Tongue (tissue), 2 donors: Measurements from ENCODE around the gene FBN3. TPM values are rescaled to one million over a fixed set of nuclear protein-coding genes. Genes with fewer than 3 reads are reported as not detected.
"Not testable (repeated sequence)": the region's sequence is repeated elsewhere in the genome, so short reads cannot be mapped to it uniquely, and the experiment has no call there.

Experiments
- DNase-seq: peaks from one replicate; pipeline ENCODE4 v3.0.0-alpha.2; 2015
- total RNA-seq: library from RNA; depleted of rRNA; stranded (reverse); fragments of >200 nt; gene quantifications from one replicate; pipeline ENCODE4 v1.2.3, GENCODE V29; 2014

The FBN3 gene
- total RNA-seq, 1 donor from 2014 or later = 13.3 TPM

DNA sequence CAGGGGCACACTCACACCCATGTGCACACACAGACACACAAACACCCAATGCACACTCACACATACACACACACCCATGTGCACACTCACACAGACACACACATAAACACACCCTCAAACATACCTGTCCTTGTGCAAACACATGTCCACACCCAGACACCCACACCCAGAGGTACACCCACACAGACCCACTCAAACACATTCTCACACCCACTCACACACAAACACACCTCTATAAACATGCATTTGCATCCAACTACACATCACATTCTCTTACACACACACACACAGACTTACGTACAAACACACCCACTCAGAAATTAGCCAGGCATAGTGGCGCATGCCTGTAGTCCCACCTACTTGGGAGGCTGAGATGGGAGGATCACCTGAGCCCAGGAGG, 31.4 kb downstream of the FBN3 start:
- no peak for DNase-seq

DNA sequence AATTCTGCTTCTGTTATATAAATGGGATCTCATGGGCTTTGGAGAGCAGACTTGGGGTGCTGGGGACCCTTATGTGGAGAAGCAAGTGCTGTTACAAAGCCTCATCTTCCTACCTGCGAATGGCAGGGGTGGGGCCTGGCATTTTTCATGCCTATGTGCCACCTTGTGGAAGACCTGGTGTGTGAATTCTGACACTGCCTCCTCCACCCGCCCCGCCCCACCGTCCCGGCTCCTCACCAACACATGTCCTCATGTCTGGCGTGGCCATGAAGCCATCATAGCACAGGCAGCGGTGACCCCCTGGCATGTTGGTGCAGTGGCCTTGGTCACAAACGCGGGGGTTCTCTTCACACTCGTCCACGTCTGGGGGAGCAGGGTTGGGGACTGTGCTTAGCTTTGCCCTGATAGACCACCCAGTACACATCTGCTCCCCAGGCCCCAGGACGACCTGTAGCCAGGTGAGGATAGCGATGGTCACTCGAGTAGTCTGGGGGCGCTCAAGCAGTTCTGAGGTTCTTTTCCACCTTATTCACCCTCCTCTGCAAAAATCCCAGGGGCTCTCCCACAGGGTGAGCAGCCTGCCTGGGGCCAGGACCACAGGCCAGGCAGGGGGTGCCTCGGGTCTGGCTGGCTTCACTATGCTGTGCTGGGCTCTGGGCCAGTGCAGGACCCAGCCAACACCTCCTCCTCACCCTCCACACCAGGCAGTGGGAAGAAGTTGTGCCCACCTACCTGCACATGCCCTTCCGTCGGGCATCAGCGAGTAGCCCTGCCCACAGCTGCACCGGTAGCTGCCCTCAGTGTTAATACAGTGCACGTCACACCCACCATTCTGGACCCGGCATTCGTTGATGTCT, 32.7 kb downstream of the FBN3 start:
- DNase-seq = no peak

DNA sequence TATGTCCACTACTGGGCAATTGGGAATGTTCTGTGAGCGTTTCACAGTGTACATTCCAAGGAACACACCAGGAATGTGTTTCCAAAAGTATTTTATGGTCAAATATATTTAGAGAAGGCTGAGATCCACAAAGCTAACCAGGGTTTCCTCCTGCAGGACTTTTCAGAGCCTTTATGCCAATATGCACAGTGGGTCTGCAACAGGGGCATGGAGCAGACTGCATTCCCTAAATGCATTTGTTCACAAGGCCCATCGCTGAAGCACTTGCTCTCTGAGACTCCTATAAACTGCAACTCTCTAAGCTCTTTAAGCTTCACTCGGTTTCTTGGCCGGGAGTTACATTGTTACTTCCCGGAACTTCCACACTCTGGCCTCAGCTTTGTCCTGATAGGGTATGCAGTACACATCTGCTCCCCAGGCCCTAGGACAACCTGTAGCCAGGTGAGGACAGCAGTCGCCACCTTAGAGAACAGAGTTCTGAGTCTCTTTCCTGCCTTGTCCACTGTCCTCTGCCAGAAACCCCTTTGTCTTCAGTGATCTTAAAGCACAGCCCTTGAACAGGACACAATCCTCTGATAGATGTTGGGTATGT, 33.5 kb downstream of the FBN3 start:
- no peak for DNase-seq

DNA sequence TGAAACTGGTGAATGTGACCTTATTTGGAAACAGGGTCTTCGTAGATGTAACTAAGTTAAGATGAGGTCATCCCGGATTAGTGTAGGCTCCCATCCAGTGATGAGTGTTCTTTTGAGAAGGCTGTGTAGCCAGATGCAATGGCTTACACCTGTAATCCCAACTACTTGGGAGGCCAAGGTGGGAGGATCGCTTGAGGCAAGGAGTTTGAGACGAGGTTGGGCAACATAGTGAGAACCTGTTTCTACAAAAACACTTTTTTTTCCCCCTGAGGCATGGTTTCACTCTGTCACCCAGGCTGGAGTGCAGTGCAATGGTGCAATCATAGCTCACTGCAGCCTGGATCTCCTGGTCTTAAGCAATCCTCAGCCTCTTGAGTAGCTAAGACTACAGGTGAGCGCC, 36.4 kb downstream of the FBN3 start:
- DNase-seq = peak; percentile 3

DNA sequence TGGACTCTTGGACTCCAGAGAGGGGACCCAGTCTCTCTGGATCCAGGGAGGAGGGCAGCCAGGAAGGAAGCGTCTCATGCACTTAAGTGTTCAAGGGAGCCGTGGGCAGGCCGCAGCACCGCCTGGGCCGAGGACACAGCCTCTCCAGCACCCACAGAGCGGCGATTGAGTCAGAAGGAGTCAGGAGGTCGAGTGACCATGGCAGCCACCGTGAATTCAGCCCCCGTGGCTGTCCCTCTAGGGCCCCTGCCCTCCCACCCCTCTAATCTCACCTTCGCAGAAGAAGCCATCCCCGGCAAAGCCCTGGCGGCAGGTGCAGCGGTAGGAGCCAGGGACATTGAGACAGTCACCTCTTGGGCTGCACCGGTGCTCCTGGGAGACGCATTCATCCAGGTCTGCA, 38.0 kb downstream of the FBN3 start:
- DNase-seq = no peak

DNA sequence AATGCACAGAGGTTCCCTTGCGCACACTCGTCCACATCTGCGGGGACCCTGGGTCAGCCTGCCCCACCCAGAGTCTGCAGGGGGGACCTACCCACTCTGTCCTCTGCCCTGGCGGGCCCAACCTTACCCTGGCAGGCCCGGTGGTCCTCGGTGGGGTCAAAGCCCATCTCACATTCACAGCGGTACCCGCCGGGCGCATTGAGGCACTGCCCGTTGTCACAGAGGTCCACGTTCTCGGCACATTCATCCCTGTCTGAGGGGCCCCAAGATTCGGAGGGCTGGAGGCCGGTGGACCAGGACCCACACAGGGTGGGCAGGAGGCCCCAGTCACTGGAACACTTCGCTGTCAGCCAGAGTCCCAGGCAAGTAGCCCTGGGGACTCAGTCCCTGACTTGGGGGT, 38.5 kb downstream of the FBN3 start:
- DNase-seq = no peak

DNA sequence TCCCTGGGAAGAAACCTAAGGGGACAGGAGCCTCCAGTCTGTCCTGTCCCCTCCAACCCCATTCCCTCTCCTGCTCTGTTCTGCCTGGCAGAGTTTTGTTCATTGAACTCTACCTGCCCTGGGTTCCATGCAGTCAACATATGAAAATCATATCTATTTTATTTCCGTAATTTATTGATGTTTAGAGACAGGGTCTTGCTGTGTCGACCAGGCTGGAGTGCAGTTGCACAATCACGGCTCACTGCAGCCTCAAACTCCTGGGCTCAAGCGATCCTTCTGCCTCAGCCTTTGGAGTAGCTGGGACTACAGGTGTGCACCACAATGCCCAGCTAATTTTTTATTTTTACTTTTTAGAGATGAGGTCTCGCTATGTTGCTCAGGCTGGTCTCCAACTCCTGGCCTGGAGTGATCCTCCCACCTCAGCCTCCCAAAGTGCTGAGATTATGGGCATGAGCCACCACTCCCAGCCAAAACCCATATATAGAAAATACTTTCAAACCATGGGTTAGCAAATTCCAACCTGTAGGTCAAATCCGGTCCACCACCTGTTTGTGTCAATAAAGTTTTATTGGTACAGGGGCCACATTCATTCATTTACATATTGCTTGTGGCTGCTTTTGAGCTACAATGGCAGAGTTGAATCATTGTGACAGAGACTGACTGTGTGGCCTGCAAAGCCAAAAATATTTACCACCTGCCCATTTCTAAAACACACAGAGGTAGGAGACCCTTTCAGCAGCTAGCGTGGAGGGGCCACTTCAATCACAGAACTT, 39.3 kb downstream of the FBN3 start:
- DNase-seq = no peak

DNA sequence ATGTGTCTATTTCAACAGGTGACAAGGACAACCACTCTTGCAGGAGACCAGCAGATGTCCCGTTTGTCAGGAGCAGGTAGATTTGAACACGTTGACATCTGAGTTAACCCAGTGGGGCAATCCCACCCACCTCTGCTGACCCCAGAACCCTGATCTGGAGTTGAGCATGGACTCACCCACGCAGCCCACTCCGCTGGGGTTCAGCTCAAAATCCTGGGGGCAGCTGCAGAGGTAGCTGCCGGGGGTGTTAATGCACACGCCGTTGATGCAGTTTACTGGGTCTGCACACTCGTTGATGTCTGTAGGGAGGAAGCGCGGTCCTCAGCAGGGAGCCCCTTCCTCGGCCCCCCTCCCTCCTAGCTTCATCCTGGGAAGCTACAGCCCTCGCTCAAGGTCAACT, 39.9 kb downstream of the FBN3 start:
- no peak for DNase-seq

DNA sequence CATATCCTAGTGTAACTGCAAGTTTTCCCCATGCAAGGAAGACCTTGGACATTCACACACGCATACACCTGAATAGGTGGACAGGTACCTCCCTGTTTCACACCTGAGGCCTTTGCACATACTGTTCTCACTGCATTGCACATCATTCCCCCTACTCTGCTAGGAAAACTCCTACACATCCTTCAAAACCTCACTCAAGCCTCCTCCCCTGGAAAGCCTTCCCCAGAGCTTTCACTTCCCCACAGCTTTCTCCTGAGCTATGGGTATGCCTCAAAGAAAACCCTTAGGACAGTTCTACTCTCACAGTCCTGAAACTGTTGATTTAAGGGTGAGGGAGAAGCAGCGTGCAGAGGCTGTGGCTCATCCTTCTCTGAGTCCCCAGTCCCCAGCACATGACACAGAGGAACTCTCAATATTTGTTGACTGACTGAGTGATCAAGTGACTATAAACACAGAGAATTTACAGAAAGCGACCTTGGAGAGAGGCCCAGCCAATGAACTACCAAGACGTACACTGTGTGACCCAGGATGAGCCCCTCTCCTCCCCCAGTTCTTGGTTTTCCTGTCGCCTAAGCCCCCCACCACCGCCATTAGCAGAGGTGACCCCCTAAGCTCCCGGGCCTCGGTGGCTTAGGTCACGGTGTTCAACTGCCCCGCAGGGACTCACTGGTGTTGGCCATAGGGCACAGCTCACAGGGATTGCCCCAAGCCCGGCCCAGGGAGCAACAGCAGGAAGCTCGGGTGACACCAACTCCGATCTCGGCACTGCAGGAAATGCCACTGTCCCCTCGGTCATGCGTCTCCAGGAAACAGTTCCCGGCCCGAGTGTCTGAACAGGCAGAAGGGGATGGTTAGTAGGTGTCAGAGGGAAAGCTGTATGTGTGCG, 40.6 kb downstream of the FBN3 start:
- DNase-seq = no peak

DNA sequence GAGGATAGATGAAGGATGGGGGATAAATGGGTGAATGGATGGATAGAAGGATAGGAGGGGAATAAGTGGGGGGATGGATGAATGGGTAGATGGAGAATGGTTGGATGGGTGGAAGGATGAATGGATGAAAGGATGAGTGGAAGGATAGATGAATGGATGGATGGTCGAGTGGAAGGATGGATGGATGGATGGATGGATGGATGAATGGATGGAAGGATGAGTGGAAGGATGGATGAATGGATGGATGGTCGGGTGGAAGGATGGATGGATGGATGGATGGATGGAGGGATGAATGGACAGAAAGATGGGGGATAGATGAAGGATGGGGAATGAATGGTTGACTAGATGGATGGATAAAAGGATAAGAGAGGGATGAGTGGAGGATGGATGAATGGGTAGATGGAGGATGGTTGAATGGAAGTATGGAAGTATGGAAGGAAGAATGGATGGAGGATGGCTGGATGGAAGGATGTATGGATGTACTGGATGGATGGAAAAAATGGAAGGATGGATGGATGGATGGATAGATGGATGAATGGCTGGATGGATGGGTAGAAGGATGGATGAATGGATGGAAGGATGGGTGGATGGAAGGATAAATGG, 42.0 kb downstream of the FBN3 start:
- no peak for DNase-seq

DNA sequence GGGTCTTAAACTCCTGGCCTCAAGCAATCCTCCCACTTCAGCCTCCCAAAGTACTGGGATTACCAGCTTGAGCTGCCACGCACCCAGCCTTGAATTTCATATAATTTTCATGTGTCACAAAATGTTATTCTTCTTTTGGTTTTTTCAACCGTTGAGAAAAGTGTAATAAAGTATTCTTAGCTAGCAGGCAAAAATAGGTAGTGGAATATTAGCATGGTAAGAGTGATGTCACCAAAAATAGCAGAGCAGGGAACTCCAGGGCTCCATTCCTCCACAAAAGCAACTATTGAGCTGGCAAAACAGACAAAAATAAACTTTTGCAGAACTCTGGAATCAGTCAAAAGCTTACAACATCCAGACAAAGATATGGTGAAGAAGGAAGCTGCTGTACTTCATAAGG, 43.9 kb downstream of the FBN3 start:
- DNase-seq = no peak

DNA sequence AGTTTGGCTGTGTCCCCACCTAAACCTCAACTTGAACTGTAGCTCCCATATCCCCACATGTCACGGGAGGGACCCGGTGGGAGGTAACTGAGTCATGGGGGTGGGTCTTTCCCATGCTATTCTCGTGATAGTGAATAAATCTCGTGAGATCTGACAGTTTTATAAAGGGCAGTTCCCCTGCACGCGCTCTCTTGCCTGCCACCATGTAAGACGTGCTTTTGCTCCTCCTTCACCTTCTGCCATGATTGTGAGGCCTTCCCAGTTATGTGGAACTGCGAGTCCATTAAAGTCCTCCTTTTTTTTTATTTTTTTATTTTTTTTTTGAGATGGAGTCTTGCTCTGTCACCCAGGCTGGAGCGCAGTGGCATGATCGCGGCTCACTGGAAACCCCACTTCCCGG, 47.5 kb downstream of the FBN3 start:
- not testable (repeated sequence) for DNase-seq

DNA sequence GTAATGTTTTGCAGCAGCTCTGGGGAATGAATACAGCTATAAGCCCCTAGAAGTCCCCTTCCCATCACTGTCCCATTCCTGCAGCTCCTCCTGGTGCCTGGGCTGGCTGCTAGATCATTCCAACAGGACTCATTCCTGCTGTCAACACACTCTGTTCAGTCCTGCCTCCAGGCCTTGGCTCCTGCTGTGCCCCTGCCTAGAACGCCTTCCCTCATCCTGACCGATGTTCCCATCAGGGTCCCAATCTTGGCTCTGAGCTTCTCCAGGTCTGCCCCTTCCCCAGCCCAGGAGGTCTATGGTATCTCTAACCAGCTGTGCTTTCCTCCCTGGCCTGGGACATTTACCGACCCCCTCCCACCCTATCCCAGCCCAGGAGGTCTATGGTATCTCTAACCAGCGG, 48.1 kb downstream of the FBN3 start:
- no peak for DNase-seq

DNA sequence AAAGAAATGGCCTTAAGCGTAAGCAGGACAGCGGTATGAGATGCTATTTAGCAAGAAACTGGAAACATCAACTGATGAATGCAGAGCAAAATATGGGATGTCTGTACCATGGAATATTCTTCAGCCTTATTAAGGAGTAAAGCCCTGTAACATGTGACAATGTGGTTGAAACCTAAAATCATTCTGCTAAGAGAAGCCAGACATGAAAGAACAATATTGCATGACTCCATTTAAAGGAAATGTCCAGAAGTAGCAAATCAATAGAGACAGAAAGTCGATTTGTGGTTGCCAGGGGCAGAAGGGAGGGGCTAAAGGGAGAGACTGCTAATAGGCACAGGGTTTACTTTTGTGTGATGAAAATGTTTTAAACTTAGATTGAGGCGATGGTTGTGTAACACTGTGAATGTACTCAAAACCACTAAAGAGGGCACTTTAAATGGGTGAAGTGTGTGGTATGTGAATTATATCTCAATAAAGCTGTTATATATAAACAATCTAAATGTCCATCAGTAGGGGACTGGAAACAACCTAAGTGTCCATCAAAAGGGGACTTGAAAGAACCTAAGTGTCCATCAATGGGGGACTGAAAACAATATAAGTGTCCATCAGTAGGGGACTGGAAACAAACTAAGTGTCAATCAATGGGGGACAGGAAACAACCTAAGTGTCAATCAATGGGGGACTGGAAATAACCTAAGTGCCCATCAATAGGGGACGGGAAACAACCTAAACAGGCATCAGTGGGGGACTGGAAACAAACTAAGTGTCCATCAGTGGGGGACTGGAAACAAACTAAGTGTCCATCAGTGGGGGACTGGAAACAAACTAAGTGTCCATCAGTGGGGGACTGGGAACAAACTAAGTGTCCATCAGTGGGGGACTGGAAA, 51.5 kb downstream of the FBN3 start:
- no peak for DNase-seq

DNA sequence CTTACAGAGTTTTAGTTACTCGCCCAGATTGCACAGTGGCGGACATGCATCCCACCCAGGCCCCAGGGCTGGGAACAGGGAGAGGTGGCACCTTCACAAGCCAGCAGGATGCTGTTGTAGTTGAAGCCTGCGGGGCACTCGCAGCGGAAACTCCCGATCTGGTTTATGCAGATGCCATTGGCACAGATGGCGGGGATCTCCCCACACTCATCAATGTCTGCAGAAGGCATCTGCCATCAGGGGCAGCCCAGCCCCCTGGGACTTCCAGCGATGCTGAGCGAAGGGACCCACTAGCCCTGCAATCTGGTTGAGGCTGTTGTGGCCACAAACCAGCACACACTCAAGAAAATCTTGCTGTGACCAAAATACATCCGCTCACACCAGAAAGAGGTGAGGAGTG, 52.2 kb downstream of the FBN3 start:
- no peak for DNase-seq

DNA sequence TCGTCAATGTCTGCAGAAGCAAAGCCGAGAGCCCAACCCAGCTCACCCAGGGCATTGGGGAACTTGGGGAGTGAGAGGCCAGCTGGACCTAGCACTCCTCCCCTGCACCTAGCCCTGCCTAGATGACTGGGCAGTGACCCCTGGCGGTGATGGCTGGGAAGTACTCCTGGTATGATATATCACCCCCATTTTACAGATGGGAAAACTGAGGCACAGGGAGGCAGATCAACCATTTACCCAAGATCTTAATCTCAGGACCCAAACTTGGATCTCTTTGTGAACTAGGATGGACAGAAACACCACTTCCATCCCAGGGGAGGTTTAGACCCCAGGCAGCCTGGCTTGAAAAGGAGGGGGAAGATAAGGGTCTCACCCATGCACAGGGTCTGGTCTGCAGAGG, 53.3 kb downstream of the FBN3 start:
- no peak for DNase-seq

DNA sequence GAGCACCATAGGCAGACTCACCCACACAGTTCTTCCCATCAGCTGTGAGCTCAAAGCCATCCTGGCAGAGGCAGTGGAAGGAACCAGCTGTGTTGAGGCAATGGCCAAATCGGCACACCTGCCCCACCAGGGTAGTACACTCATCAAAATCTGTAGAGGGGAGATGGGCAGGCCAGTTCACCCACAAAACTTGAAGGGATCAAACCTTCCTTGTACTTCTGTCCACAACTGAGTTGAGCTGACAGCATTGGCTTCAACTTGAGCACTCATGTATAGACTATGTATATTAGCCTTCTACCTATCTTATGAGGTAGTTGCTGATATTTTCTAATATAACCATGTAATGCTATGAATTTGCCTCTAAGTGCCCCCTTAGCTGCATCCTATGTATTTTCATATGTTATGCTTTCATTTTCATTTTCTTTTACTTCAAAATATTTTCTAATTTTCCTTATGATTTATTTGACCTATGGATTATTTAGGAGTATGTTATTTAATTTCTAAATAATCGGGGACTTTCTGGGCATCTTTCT, 54.0 kb downstream of the FBN3 start:
- no peak for DNase-seq

DNA sequence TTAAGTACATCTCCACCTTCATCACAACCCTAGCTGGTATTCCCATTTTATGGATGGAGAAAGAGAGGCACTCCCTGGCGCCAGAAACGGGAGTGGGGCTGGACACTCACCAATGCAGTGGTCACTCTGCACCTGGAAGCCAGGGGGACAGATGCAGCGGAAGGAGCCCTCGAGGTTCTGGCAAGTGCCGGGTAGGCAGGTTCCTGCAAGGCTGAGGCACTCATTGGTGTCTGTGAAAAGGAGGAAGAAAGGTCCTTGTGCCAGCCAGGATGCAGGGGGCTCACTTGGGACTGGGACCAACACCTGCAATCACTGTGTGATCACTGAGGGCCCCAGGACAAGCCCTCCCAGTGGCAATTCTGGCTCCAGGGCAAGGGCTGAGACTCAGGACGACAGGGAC, 55.1 kb downstream of the FBN3 start:
- no peak for DNase-seq

DNA sequence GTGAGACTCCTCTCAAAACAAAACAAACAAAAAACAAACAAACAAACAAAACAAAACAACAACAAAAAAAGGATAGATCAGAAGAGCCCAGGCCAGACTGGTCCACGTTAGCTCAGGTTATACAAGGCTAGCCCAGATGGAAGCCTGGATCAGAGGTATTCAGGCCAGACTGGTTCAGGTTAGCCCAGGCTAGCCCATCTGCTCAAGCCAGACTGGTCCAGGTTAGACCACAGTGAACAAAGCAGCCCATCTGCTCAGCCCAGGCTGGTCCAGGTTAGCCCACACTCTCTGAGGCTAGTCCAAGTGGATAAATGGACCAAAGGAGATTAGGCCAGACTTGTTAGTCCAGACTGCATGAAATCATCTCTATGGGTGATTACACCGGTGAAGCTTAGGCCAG, 55.7 kb downstream of the FBN3 start:
- DNase-seq = no peak

DNA sequence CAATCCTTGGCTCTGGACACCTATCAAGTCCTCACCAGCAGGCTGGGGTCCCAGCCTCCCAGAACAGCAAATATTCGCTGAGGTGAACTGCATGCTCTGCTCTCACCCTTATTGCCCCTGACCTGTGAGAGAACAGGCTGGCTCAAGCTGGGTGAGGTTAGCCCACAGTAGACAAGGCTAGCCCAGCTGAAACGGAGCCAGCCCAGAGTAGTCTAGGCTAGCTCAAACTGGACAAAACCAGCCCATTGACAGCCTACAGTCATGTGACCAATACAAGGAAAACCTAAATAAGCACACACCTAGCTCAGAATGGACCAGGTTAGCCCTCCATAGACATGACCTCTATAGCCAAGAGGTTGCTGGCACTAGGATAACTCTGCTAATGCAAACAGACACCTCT, 58.4 kb downstream of the FBN3 start:
- no peak for DNase-seq
